ENCODE results near the gene AMPD3. TPM values are rescaled to one million over a fixed set of nuclear protein-coding genes. Genes with fewer than 3 reads are reported as not detected.
"Not testable (repeated sequence)": the region's sequence is repeated elsewhere in the genome, so short reads cannot be mapped to it uniquely, and the experiment has no call there.

AMPD3 gene
- total RNA-seq, 1 donor from 2014 or later: 1.4 TPM

GRCh38 chr11:10436683-10437082 lies 18.4 kb upstream of the AMPD3 start:
- not testable (repeated sequence) for ATAC-seq

GRCh38 chr11:10438458-10438857 lies 16.6 kb upstream of the AMPD3 start:
- DNase-seq (ENCODE audit: low spot score): no peak
- no peak for ATAC-seq

More at GRCh38 chr11:10436683-10437082, 18.4 kb upstream of the AMPD3 start:
- DNase-seq (ENCODE audit: low spot score): not testable (repeated sequence)

- DNase-seq (ENCODE audit: low spot score) (no peak), ATAC-seq (no peak)
These were observed 15.7 kb upstream of the AMPD3 start for GRCh38 chr11:10439351-10439750.

GRCh38 chr11:10439924-10440323 lies 15.1 kb upstream of the AMPD3 start:
- DNase-seq (ENCODE audit: low spot score) (no peak), ATAC-seq (no peak)

- no peak for DNase-seq (ENCODE audit: low spot score)
- ATAC-seq: no peak
These were observed 14.7 kb upstream of the AMPD3 start for GRCh38 chr11:10440401-10440800.

GRCh38 chr11:10441091-10441490 lies 14.0 kb upstream of the AMPD3 start:
- no peak for ATAC-seq
- DNase-seq (ENCODE audit: low spot score): no peak

GRCh38 chr11:10441652-10442503 lies 13.2 kb upstream of the AMPD3 start:
- DNase-seq (ENCODE audit: low spot score) (no peak), ATAC-seq (no peak)

- no peak for ATAC-seq
These were observed 11.9 kb upstream of the AMPD3 start for GRCh38 chr11:10443152-10443551.

GRCh38 chr11:10443721-10444235 lies 11.3 kb upstream of the AMPD3 start:
- DNase-seq (ENCODE audit: low spot score): no peak

More at GRCh38 chr11:10443152-10443551, 11.9 kb upstream of the AMPD3 start:
- no peak for DNase-seq (ENCODE audit: low spot score)

GRCh38 chr11:10444725-10445315 lies 10.2 kb upstream of the AMPD3 start:
- ATAC-seq (peak; percentile 21), DNase-seq (ENCODE audit: low spot score) (no peak)

More at GRCh38 chr11:10443721-10444235, 11.3 kb upstream of the AMPD3 start:
- no peak for ATAC-seq

- no peak for ATAC-seq
- DNase-seq (ENCODE audit: low spot score): no peak
These were observed 7.6 kb upstream of the AMPD3 start for GRCh38 chr11:10447445-10447844.

GRCh38 chr11:10450462-10451425 lies 4.3 kb upstream of the AMPD3 start:
- ATAC-seq (peak; percentile 91), DNase-seq (ENCODE audit: low spot score) (peak; percentile 79)

GRCh38 chr11:10451426-10452116 lies 3.5 kb upstream of the AMPD3 start:
- DNase-seq (ENCODE audit: low spot score) (no peak), ATAC-seq (no peak)

- DNase-seq (ENCODE audit: low spot score) (no peak), ATAC-seq (no peak)
These were observed 2.8 kb upstream of the AMPD3 start for GRCh38 chr11:10452211-10452767.

- no peak for ATAC-seq
- DNase-seq (ENCODE audit: low spot score): no peak
These were observed 1.8 kb upstream of the AMPD3 start for GRCh38 chr11:10453261-10453660.

- no peak for DNase-seq (ENCODE audit: low spot score)
- ATAC-seq: peak; percentile 20
These were observed 798 bp downstream of the AMPD3 start for GRCh38 chr11:10455637-10456487.

- DNase-seq (ENCODE audit: low spot score): no peak
- ATAC-seq: no peak
These were observed 1.5 kb downstream of the AMPD3 start for GRCh38 chr11:10456519-10456918.

GRCh38 chr11:10457901-10458300 lies 2.8 kb downstream of the AMPD3 start:
- ATAC-seq (no peak), DNase-seq (ENCODE audit: low spot score) (no peak)
